Measurements from ENCODE around the gene FBXL22.
"Not testable (repeated sequence)": the region's sequence is repeated elsewhere in the genome, so short reads cannot be mapped to it uniquely, and the experiment has no call there.

The FBXL22 gene

GRCh38 chr15:63603516-63603915 is 6.3 kb downstream of the FBXL22 start:
- Histone ChIP-seq H3K9ac (ENCODE audit: low read length) (no peak overlapping the region), H3K4me1 (ENCODE audit: control insufficient read depth, insufficient read depth, low read length) (peaks cover 35% of the 10 kb centered on the region), H3K9me3 (ENCODE audit: control insufficient read depth, low read length) (no peaks in the 10 kb centered on the region), H3K4me3 (ENCODE audit: low read length) (no peak overlapping the region), H3K36me3 (ENCODE audit: control insufficient read depth, insufficient read depth, low read length, severe bottlenecking) (peaks cover 13% of the 10 kb centered on the region), H3K27me3 (replicated peaks; ENCODE audit: control insufficient read depth, insufficient read depth, low read length) (no peaks in the 10 kb centered on the region)
- DNase-seq (ENCODE audit: low read depth), result no peak

DNA sequence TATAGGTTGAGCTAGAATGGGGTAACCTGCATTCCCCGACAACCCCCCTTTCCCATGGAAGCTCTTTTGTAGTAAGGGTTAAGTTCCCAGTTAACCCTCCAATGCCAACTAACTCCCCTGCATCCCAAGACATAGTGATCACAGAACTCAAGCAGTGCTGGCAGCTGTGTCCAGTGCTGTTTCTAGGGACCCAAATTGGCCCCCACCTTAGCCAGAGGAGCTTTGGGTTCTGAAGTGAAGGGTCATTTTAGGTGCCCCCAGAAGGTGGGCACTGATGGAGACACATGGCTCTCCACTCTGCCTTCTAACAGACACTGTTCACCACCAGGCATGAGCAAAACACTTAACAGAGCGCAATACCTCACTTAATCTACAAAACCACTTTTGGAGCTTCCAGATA is 7.1 kb downstream of the FBXL22 start:
- Histone ChIP-seq H3K36me3 (ENCODE audit: control insufficient read depth, insufficient read depth, low read length, severe bottlenecking) (peaks cover 20% of the 10 kb centered on the region), H3K27me3 (replicated peaks; ENCODE audit: control insufficient read depth, insufficient read depth, low read length) (no peaks in the 10 kb centered on the region), H3K4me1 (ENCODE audit: control insufficient read depth, insufficient read depth, low read length) (peaks cover 35% of the 10 kb centered on the region), H3K9ac (ENCODE audit: low read length) (no peak overlapping the region), H3K4me3 (ENCODE audit: low read length) (no peak overlapping the region), H3K9me3 (ENCODE audit: control insufficient read depth, low read length) (no peaks in the 10 kb centered on the region)
- no peak for DNase-seq (ENCODE audit: low read depth)

DNA sequence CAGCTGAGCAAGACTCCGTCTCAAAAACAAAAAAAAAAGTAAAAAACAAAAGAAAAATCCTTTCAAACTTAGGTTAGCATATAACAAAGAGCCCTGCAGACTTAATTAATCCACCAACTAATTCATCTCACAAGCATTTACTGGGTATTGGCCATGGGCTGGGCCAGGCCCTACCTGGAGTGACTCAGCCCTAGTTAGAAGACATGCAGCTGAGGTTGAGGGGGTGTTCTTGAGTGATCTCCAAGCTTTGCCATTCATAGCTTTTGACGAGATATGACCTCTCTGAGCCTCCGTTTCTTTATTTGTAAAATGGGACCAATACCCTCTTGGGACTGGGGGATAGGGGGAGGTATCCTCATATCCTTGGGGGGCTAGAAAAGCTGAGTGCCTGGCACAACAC is 7.8 kb downstream of the FBXL22 start:
- peaks cover 31% of the 10 kb centered on the region for H3K4me1 ChIP-seq (ENCODE audit: control insufficient read depth, insufficient read depth, low read length)
- H3K4me3 ChIP-seq (ENCODE audit: low read length), result no peak overlapping the region
- H3K27me3 ChIP-seq (replicated peaks; ENCODE audit: control insufficient read depth, insufficient read depth, low read length), result no peaks in the 10 kb centered on the region
- H3K9ac ChIP-seq (ENCODE audit: low read length), result no peak overlapping the region
- H3K9me3 ChIP-seq (ENCODE audit: control insufficient read depth, low read length), result no peaks in the 10 kb centered on the region
- peaks cover 23% of the 10 kb centered on the region for H3K36me3 ChIP-seq (ENCODE audit: control insufficient read depth, insufficient read depth, low read length, severe bottlenecking)
- no peak for DNase-seq (ENCODE audit: low read depth)

DNA sequence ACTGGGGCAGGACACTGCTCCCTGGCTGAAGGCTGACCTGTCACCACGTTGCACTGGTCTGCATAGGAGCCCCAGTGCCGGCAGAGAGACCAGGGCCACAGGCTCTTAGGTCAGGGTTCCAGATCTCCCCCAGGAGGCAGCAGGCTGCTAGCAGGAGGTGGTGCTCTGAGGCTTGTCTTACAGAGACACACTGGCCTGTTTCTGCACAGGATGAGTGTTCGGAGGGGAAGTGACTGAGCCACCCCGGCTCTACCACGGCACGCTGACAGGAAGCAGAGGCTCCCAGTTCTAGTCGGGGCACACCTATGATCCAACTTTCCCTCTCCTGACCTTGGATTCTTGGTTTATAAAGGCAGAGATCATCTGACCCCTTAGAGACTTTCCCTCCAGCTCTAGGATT is 8.6 kb downstream of the FBXL22 start:
- H3K36me3 ChIP-seq (ENCODE audit: control insufficient read depth, insufficient read depth, low read length, severe bottlenecking), result peaks cover 23% of the 10 kb centered on the region
- H3K4me1 ChIP-seq (ENCODE audit: control insufficient read depth, insufficient read depth, low read length), result peaks cover 35% of the 10 kb centered on the region
- DNase-seq (ENCODE audit: low read depth), result no peak
- no peak overlapping the region for H3K4me3 ChIP-seq (ENCODE audit: low read length)
- H3K27me3 ChIP-seq (replicated peaks; ENCODE audit: control insufficient read depth, insufficient read depth, low read length), result no peaks in the 10 kb centered on the region
- H3K9me3 ChIP-seq (ENCODE audit: control insufficient read depth, low read length), result no peaks in the 10 kb centered on the region
- no peak overlapping the region for H3K9ac ChIP-seq (ENCODE audit: low read length)

GRCh38 chr15:63606308-63606707 is 9.1 kb downstream of the FBXL22 start:
- H3K4me3 ChIP-seq (ENCODE audit: low read length), result no peak overlapping the region
- H3K4me1 ChIP-seq (ENCODE audit: control insufficient read depth, insufficient read depth, low read length), result peaks cover 40% of the 10 kb centered on the region
- H3K9ac ChIP-seq (ENCODE audit: low read length), result no peak overlapping the region
- H3K27me3 ChIP-seq (replicated peaks; ENCODE audit: control insufficient read depth, insufficient read depth, low read length), result no peaks in the 10 kb centered on the region
- no peak for DNase-seq (ENCODE audit: low read depth)
- H3K36me3 ChIP-seq (ENCODE audit: control insufficient read depth, insufficient read depth, low read length, severe bottlenecking), result peaks cover 25% of the 10 kb centered on the region
- H3K9me3 ChIP-seq (ENCODE audit: control insufficient read depth, low read length), result no peaks in the 10 kb centered on the region

- no peak overlapping the region for H3K4me3 ChIP-seq (ENCODE audit: low read length)
- no peaks in the 10 kb centered on the region for H3K9me3 ChIP-seq (ENCODE audit: control insufficient read depth, low read length)
- H3K36me3 ChIP-seq (ENCODE audit: control insufficient read depth, insufficient read depth, low read length, severe bottlenecking), result peaks cover 44% of the 10 kb centered on the region
- H3K27me3 ChIP-seq (replicated peaks; ENCODE audit: control insufficient read depth, insufficient read depth, low read length), result no peaks in the 10 kb centered on the region
- DNase-seq (ENCODE audit: low read depth), result no peak
- peaks cover 35% of the 10 kb centered on the region for H3K4me1 ChIP-seq (ENCODE audit: control insufficient read depth, insufficient read depth, low read length)
- H3K9ac ChIP-seq (ENCODE audit: low read length), result no peak overlapping the region
Measured at GRCh38 chr15:63608989-63609388, 11.8 kb downstream of the FBXL22 start.

DNA sequence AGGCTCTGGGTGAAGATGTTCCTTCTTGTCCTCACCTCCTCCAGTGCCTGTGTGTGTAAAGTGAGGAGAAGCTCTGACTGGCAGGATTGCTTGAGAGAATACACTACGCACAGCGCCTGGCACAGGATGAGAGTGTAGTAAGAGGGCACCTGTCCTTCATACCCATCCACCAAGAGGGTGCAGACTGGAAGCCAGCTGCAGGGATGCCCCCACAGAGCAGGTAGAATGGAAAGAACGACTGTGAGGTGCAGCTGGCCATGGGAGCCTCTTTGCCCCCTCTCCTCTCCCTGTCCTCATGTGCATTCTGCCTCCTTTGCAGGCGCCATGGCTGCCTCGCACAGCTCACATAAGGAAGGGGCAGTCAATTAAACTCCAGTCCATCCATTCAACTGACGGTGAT is 12.3 kb downstream of the FBXL22 start:
- Histone ChIP-seq H3K4me1 (ENCODE audit: control insufficient read depth, insufficient read depth, low read length) (peaks cover 35% of the 10 kb centered on the region), H3K9me3 (ENCODE audit: control insufficient read depth, low read length) (no peaks in the 10 kb centered on the region), H3K9ac (ENCODE audit: low read length) (peak overlapping the region; percentile 43), H3K27me3 (replicated peaks; ENCODE audit: control insufficient read depth, insufficient read depth, low read length) (no peaks in the 10 kb centered on the region), H3K36me3 (ENCODE audit: control insufficient read depth, insufficient read depth, low read length, severe bottlenecking) (peaks cover 48% of the 10 kb centered on the region), H3K4me3 (ENCODE audit: low read length) (no peak overlapping the region)
- no peak for DNase-seq (ENCODE audit: low read depth)

DNA sequence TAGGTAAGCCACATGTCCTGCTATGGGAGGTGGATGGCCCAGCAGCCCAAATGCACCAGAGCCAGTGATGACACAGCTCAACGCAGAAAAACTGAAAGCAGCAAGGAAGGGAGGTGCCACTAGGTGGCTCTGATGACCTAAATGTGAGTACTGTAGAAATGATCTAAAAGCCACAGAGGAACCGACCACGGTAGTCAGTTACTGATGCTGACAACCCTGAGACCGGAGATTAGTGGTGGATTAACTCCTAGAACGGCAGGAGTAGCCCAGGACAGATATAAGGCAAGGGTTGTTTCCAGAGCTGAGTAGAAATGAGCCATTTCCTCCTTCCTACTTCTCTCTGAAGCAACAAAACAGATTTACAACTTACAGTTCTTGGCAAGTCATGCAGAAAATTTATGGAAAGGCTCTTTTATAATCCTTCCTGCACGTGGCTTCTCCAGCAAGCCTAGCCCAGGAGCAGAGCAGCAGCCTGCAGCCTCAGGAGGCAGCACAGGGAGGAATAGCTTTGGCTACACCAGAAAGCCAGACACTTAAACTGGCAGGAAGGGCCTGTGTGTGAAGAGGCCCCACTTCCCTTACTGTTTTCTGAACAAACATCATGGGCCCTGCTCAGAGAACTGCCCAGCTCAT is 13.1 kb downstream of the FBXL22 start:
- Histone ChIP-seq H3K9ac (ENCODE audit: low read length) (peak overlapping the region; percentile 68), H3K4me1 (ENCODE audit: control insufficient read depth, insufficient read depth, low read length) (peaks cover 33% of the 10 kb centered on the region), H3K4me3 (ENCODE audit: low read length) (peak overlapping the region; percentile 3), H3K36me3 (ENCODE audit: control insufficient read depth, insufficient read depth, low read length, severe bottlenecking) (peaks cover 57% of the 10 kb centered on the region), H3K9me3 (ENCODE audit: control insufficient read depth, low read length) (no peaks in the 10 kb centered on the region), H3K27me3 (replicated peaks; ENCODE audit: control insufficient read depth, insufficient read depth, low read length) (no peaks in the 10 kb centered on the region)
- DNase-seq (ENCODE audit: low read depth), result peak; percentile 91

DNA sequence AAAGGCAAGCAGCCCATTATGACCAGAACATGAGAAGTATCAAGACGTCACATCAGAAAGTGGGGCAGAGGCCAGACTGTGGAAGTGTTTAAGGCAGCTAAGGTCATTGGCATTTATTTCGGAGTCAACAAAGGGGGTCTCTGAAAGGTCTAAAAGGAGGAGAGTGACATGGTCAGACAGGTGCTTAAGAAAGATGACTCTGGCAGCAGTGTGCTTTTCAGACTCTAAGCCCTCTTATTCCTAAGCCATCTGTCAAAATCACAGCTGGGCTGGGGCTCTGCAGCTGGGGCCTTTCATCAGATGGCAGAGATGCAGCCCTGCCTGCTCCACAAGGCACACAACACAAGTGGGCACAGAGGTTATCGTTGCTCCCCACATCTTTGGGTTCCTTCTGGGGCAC is 14.0 kb downstream of the FBXL22 start:
- no peaks in the 10 kb centered on the region for H3K27me3 ChIP-seq (replicated peaks; ENCODE audit: control insufficient read depth, insufficient read depth, low read length)
- peak overlapping the region; percentile 68 for H3K9ac ChIP-seq (ENCODE audit: low read length)
- DNase-seq (ENCODE audit: low read depth), result no peak
- H3K9me3 ChIP-seq (ENCODE audit: control insufficient read depth, low read length), result no peaks in the 10 kb centered on the region
- H3K36me3 ChIP-seq (ENCODE audit: control insufficient read depth, insufficient read depth, low read length, severe bottlenecking), result peaks cover 66% of the 10 kb centered on the region
- peaks cover 24% of the 10 kb centered on the region for H3K4me1 ChIP-seq (ENCODE audit: control insufficient read depth, insufficient read depth, low read length)
- no peak overlapping the region for H3K4me3 ChIP-seq (ENCODE audit: low read length)

DNA sequence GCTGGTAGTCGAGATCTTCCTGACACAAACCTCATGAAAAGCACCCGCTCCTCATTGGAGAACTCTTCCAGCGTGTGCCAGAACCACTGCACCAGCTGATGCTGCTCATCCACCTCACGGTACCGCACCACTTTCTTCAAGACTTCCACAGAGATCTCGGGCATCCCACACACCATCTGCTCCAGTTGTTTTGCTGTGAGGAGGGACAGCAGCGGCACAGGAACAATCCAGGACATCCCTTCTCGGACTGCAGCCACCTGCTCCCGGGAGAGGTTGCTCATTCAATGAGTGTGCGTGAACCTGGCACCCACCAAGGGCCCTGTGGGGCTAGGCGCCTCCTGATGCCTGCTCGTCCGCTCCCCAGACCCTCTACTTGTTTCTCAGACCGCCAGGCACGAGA is 15.1 kb downstream of the FBXL22 start:
- no peaks in the 10 kb centered on the region for H3K9me3 ChIP-seq (ENCODE audit: control insufficient read depth, low read length)
- DNase-seq (ENCODE audit: low read depth), result no peak
- H3K27me3 ChIP-seq (replicated peaks; ENCODE audit: control insufficient read depth, insufficient read depth, low read length), result no peaks in the 10 kb centered on the region
- H3K9ac ChIP-seq (ENCODE audit: low read length), result no peak overlapping the region
- peaks cover 24% of the 10 kb centered on the region for H3K4me1 ChIP-seq (ENCODE audit: control insufficient read depth, insufficient read depth, low read length)
- no peak overlapping the region for H3K4me3 ChIP-seq (ENCODE audit: low read length)
- peaks cover 72% of the 10 kb centered on the region for H3K36me3 ChIP-seq (ENCODE audit: control insufficient read depth, insufficient read depth, low read length, severe bottlenecking)

GRCh38 chr15:63615935-63616334 is 18.7 kb downstream of the FBXL22 start:
- Histone ChIP-seq H3K27me3 (replicated peaks; ENCODE audit: control insufficient read depth, insufficient read depth, low read length) (no peaks in the 10 kb centered on the region), H3K4me1 (ENCODE audit: control insufficient read depth, insufficient read depth, low read length) (peaks cover 7% of the 10 kb centered on the region), H3K36me3 (ENCODE audit: control insufficient read depth, insufficient read depth, low read length, severe bottlenecking) (peaks cover 49% of the 10 kb centered on the region), H3K4me3 (ENCODE audit: low read length) (no peak overlapping the region), H3K9ac (ENCODE audit: low read length) (no peak overlapping the region), H3K9me3 (ENCODE audit: control insufficient read depth, low read length) (no peaks in the 10 kb centered on the region)
- DNase-seq (ENCODE audit: low read depth), result no peak

DNA sequence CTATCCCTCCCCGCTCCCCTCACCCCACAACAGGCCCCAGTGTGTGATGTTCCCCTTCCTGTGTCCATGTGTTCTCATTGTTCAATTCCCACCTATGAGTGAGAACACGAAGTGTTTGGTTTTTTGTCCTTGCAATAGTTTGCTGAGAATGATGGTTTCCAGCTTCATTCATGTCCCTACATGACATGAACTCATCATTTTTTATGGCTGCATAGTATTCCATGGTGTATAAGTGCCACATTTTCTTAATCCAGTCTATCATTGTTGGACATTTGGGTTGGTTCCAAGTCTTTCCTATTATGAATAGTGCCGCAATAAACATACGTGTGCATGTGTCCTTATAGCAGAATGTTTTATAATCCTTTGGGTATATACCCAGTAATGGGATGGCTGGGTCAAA is 20.0 kb downstream of the FBXL22 start:
- not testable (repeated sequence) for H3K4me1 ChIP-seq (ENCODE audit: control insufficient read depth, insufficient read depth, low read length); H3K9ac ChIP-seq (ENCODE audit: low read length); H3K4me3 ChIP-seq (ENCODE audit: low read length); H3K27me3 ChIP-seq (replicated peaks; ENCODE audit: control insufficient read depth, insufficient read depth, low read length); H3K9me3 ChIP-seq (ENCODE audit: control insufficient read depth, low read length); DNase-seq (ENCODE audit: low read depth)
- H3K36me3 ChIP-seq (ENCODE audit: control insufficient read depth, insufficient read depth, low read length, severe bottlenecking), result peaks cover 48% of the 10 kb centered on the region

All from adipocyte (in vitro differentiated cells).